ENCODE results near the gene SOD2. TPM values are rescaled to one million over a fixed set of nuclear protein-coding genes. Genes with fewer than 3 reads are reported as not detected.

Gene SOD2
- total and polyA plus RNA-seq, 9 of the 15 experiments (the other 6 are each of a cell fraction or from before 2014, with no cell fraction given), result 39.8 to 140 (median 95.8) TPM

GRCh38 chr6:159728531-159728964 is 35.5 kb upstream of the SOD2 start:
- H3K79me2 ChIP-seq (ENCODE audit: control insufficient read depth, insufficient read depth, low read length), result peaks cover 96% of the 10 kb centered on the region
- in situ Hi-C loops (cut with MboI), result no loop called here
- H3K9me1 ChIP-seq (ENCODE audit: control insufficient read depth, insufficient read depth, low read length), result no peaks in the 10 kb centered on the region
- POLR2A ChIA-PET, result interaction anchor here (0.6 to 3.6 kb wide), 11 partner anchors 8 to 514 kb away, joined by 3 to 28 read pairs (median 5); partner anchors contain the start of genes ACAT2, MRPL18 and TCP1
- peak overlapping the region; percentile 78 for H3K4me2 ChIP-seq (ENCODE audit: insufficient read depth, low read length)
- H3K9ac ChIP-seq (ENCODE audit: insufficient read depth in 1 of 2, low read depth in 2 of 2, low read length in 2 of 2), result peak overlapping the region in 1 of 2 experiments; percentile 97; a peak in 3 of 4 replicates
- CTCF ChIA-PET (ENCODE audit: low intra/inter-chr PET ratio), result no interaction called here
- H3K27me3 ChIP-seq (ENCODE audit: control insufficient read depth in 2 of 2, insufficient read depth in 2 of 2, low read length in 2 of 2), result no peaks in the 10 kb centered on the region
- H3K9me3 ChIP-seq (replicated peaks; ENCODE audit: control insufficient read depth, insufficient read depth, low read depth, low read length), result no peaks in the 10 kb centered on the region
- peaks cover 35% of the 10 kb centered on the region; the same call in 2 of the 3 replicates for H3K36me3 ChIP-seq (ENCODE audit: control insufficient read depth, insufficient read depth, low read length)
- WGBS (ENCODE audit: insufficient coverage, low coverage, missing lambda C conversion rate), result under 1% methylated on average over 9 of the region's 9 CpGs
- H2AFZ ChIP-seq (ENCODE audit: low read depth, low read length), result no peak overlapping the region
- H3K4me1 ChIP-seq (replicated peaks in 1 of 2; ENCODE audit: control insufficient read depth in 2 of 2, insufficient read depth in 2 of 2, low read length in 2 of 2), result peaks cover 9 to 10% of the 10 kb centered on the region in 2 experiments; a peak in 4 of 5 replicates
- peak in 2 of 4 experiments; percentile 33 to 48 for DNase-seq (ENCODE audit: extremely low read depth in 1 of 4, low spot score in 3 of 4)
- peaks cover 24% of the 10 kb centered on the region; the same call in 1 of the 2 replicates for H4K20me1 ChIP-seq (replicated peaks; ENCODE audit: control insufficient read depth, insufficient read depth, low read length)
- no peak for ATAC-seq
- FAIRE-seq, result peak; percentile 70
- H3K4me3 ChIP-seq, result peak overlapping the region; percentile 88
- intact Hi-C loops (cut with micrococcal nuclease), result loop anchor here (10.0 kb wide), 1 partner anchor 246 kb away; no protein-coding TSS in a partner anchor
- BruUV-seq (replicated peaks), result no TSS peak
- peak overlapping the region; percentile 98; the same call in 2 of the 3 replicates for H3K27ac ChIP-seq (ENCODE audit: extremely low read depth, low read depth, low read length)
- TF ChIP-seq SIX5 (IDR thresholded peaks at IDR 0.05; ENCODE audit: borderline replicate concordance in 1 of 2, insufficient read depth in 1 of 2, low read depth in 1 of 2, low read length in 2 of 2), result no peak
- peak; percentile 72 for TF ChIP-seq CXXC5 (CRISPR knock-in tag; IDR thresholded peaks at IDR 0.05)
- TF ChIP-seq ETV5 (CRISPR knock-in tag; IDR thresholded peaks at IDR 0.05; ENCODE audit: low read depth), result no peak
- TF ChIP-seq NCOR1 (IDR thresholded peaks at IDR 0.05), result peak; percentile 53; the same call in 1 of the 2 replicates
- TF ChIP-seq MAFF (IDR thresholded peaks at IDR 0.05; ENCODE audit: low read length), result no peak
- no peak for TF ChIP-seq ZNF3 (CRISPR knock-in tag; IDR thresholded peaks at IDR 0.05)
- peak; percentile 38 for TF ChIP-seq HDAC3 (IDR thresholded peaks at IDR 0.05; ENCODE audit: borderline replicate concordance, partially characterized antibody)
- peak; percentile 60; the same call in 1 of the 2 replicates for TF ChIP-seq SMARCE1 (IDR thresholded peaks at IDR 0.05)
- TF ChIP-seq PML (IDR thresholded peaks at IDR 0.05; ENCODE audit: low read length), result peak; percentile 35; the same call in 1 of the 2 replicates
- TF ChIP-seq ETV1 (tag; conservative IDR thresholded peaks at IDR 0.05; ENCODE audit: low read depth), result no peak
- TF ChIP-seq RBM39 (optimal IDR thresholded peaks at IDR 0.05; ENCODE audit: low read depth, low read length), result no peak
- no peak for TF ChIP-seq IRF9 (tag; IDR thresholded peaks at IDR 0.05)
- TF ChIP-seq TBL1XR1 (IDR thresholded peaks at IDR 0.05; ENCODE audit: low read length in 2 of 2), result peak in 1 of 2 experiments; percentile 52; a peak in 1 of 4 replicates
- TF ChIP-seq ARHGAP35 (IDR thresholded peaks at IDR 0.05; ENCODE audit: partially characterized antibody), result no peak
- peak; percentile 83 for TF ChIP-seq TEAD4 (IDR thresholded peaks at IDR 0.05; ENCODE audit: low read length)
- TF ChIP-seq TEAD4 (CRISPR knock-in tag; IDR thresholded peaks at IDR 0.05; ENCODE audit: borderline replicate concordance), result no peak
- TF ChIP-seq BCLAF1 (IDR thresholded peaks at IDR 0.05; ENCODE audit: borderline replicate concordance in 1 of 2, control insufficient read depth in 1 of 2, low read depth in 2 of 2, low read length in 1 of 2), result no peak
- TF ChIP-seq ZNF239 (CRISPR knock-in tag; IDR thresholded peaks at IDR 0.05), result no peak
- TF ChIP-seq ADNP (tag; IDR thresholded peaks at IDR 0.05), result 0 out of 2 replicates have a peak, but pooled peaks have one; percentile 29
- TF ChIP-seq TAL1 (IDR thresholded peaks at IDR 0.05), result peak; percentile 63; the same call in 1 of the 2 replicates
